Activated naive CD8-positive, alpha-beta T cell treated with anti-CD3 and anti-CD28 coated beads for 36 hours (primary cell): Measurements from ENCODE around the gene CAMTA1. TPM values are rescaled to one million over a fixed set of nuclear protein-coding genes. Genes with fewer than 3 reads are reported as not detected.

Source experiments
- DNase-seq: peaks from one replicate; pipeline ENCODE4 v3.0.0; 2021
- H3K27ac Mint-ChIP-seq: one replicate; pipeline ENCODE4 v1.8.0; 2022; ENCODE audit warnings: mild to moderate bottlenecking, moderate library complexity, mixed read lengths
- H3K27me3 Mint-ChIP-seq: one replicate; pipeline ENCODE4 v1.8.0; 2022; ENCODE audit warnings: mild to moderate bottlenecking, mixed read lengths
- H3K36me3 Mint-ChIP-seq: one replicate; pipeline ENCODE4 v1.8.0; 2021; ENCODE audit warnings: mild to moderate bottlenecking, mixed read lengths
- H3K4me1 Mint-ChIP-seq: one replicate; pipeline ENCODE4 v1.8.0; 2021; ENCODE audit warnings: mixed read lengths
- H3K4me3 Mint-ChIP-seq: one replicate; pipeline ENCODE4 v1.8.0; 2022; ENCODE audit warnings: mild to moderate bottlenecking, moderate library complexity, mixed read lengths
- H3K9me3 Mint-ChIP-seq: one replicate; pipeline ENCODE4 v1.8.0; 2022; ENCODE audit warnings: mixed read lengths
- total RNA-seq, 2 experiments: library from RNA; stranded (reverse); gene quantifications; one replicate each; pipeline ENCODE4 v1.2.3, GENCODE V29; 2021

The CAMTA1 gene
- total RNA-seq, 2 experiments from 2014 or later = 70.4 to 71.4 TPM

- Mint-ChIP-seq H3K27me3 (peaks cover 30% of the 10 kb centered on the region), H3K36me3 (no peaks in the 10 kb centered on the region), H3K4me3 (no peak overlapping the region), H3K27ac (no peak overlapping the region), H3K9me3 (no peaks in the 10 kb centered on the region), H3K4me1 (peaks cover 13% of the 10 kb centered on the region)
- DNase-seq = no peak
Observed at GRCh38 chr1:6961289-6961688, 176.0 kb downstream of the CAMTA1 start.

GRCh38 chr1:6961905-6962477 is 176.7 kb downstream of the CAMTA1 start:
- Mint-ChIP-seq H3K27ac (no peak overlapping the region), H3K9me3 (no peaks in the 10 kb centered on the region), H3K4me3 (peak overlapping the region; percentile 66), H3K36me3 (no peaks in the 10 kb centered on the region), H3K27me3 (peaks cover 32% of the 10 kb centered on the region), H3K4me1 (peaks cover 13% of the 10 kb centered on the region)
- no peak for DNase-seq

- Mint-ChIP-seq H3K4me1 (peaks cover 16% of the 10 kb centered on the region), H3K36me3 (no peaks in the 10 kb centered on the region), H3K9me3 (no peaks in the 10 kb centered on the region), H3K27ac (peak overlapping the region; percentile 83), H3K4me3 (peak overlapping the region; percentile 66), H3K27me3 (peaks cover 35% of the 10 kb centered on the region)
- peak; percentile 80 for DNase-seq
Observed at GRCh38 chr1:6962478-6962995, 177.3 kb downstream of the CAMTA1 start.

GRCh38 chr1:6962996-6963911 is 178.0 kb downstream of the CAMTA1 start:
- H3K27ac Mint-ChIP-seq = peak overlapping the region; percentile 83
- H3K27me3 Mint-ChIP-seq = peaks cover 42% of the 10 kb centered on the region
- H3K36me3 Mint-ChIP-seq = no peaks in the 10 kb centered on the region
- peaks cover 21% of the 10 kb centered on the region for H3K4me1 Mint-ChIP-seq
- DNase-seq = peak; percentile 90
- no peaks in the 10 kb centered on the region for H3K9me3 Mint-ChIP-seq
- H3K4me3 Mint-ChIP-seq = peak overlapping the region; percentile 66

GRCh38 chr1:6963912-6964307 is 178.7 kb downstream of the CAMTA1 start:
- Mint-ChIP-seq H3K36me3 (no peaks in the 10 kb centered on the region), H3K4me1 (peaks cover 28% of the 10 kb centered on the region), H3K27ac (peak overlapping the region; percentile 59), H3K4me3 (peak overlapping the region; percentile 20), H3K9me3 (no peaks in the 10 kb centered on the region), H3K27me3 (peaks cover 49% of the 10 kb centered on the region)
- no peak for DNase-seq

GRCh38 chr1:6965083-6965934 is 180.1 kb downstream of the CAMTA1 start:
- Mint-ChIP-seq H3K27ac (no peak overlapping the region), H3K27me3 (peaks cover 55% of the 10 kb centered on the region), H3K4me3 (no peak overlapping the region), H3K9me3 (no peaks in the 10 kb centered on the region), H3K4me1 (peaks cover 35% of the 10 kb centered on the region), H3K36me3 (no peaks in the 10 kb centered on the region)
- no peak for DNase-seq

- DNase-seq = no peak
- Mint-ChIP-seq H3K9me3 (no peaks in the 10 kb centered on the region), H3K4me3 (no peak overlapping the region), H3K27me3 (peaks cover 50% of the 10 kb centered on the region), H3K36me3 (no peaks in the 10 kb centered on the region), H3K4me1 (peaks cover 35% of the 10 kb centered on the region), H3K27ac (no peak overlapping the region)
Observed at GRCh38 chr1:6965935-6966241, 180.6 kb downstream of the CAMTA1 start.

- Mint-ChIP-seq H3K27ac (no peak overlapping the region), H3K36me3 (no peaks in the 10 kb centered on the region), H3K4me3 (no peak overlapping the region), H3K27me3 (peaks cover 48% of the 10 kb centered on the region), H3K4me1 (peaks cover 35% of the 10 kb centered on the region), H3K9me3 (no peaks in the 10 kb centered on the region)
- no peak for DNase-seq
Observed at GRCh38 chr1:6966326-6966725, 181.1 kb downstream of the CAMTA1 start.

- H3K36me3 Mint-ChIP-seq = no peaks in the 10 kb centered on the region
- H3K4me1 Mint-ChIP-seq = peaks cover 32% of the 10 kb centered on the region
- H3K4me3 Mint-ChIP-seq = no peak overlapping the region
- no peak for DNase-seq
- no peak overlapping the region for H3K27ac Mint-ChIP-seq
- H3K9me3 Mint-ChIP-seq = no peaks in the 10 kb centered on the region
- H3K27me3 Mint-ChIP-seq = peaks cover 45% of the 10 kb centered on the region
Observed at GRCh38 chr1:6967431-6968111, 182.3 kb downstream of the CAMTA1 start.

GRCh38 chr1:6969106-6969505 is 183.9 kb downstream of the CAMTA1 start:
- DNase-seq = peak; percentile 54
- H3K27me3 Mint-ChIP-seq = peaks cover 33% of the 10 kb centered on the region
- peaks cover 24% of the 10 kb centered on the region for H3K4me1 Mint-ChIP-seq
- H3K27ac Mint-ChIP-seq = no peak overlapping the region
- H3K36me3 Mint-ChIP-seq = no peaks in the 10 kb centered on the region
- no peak overlapping the region for H3K4me3 Mint-ChIP-seq
- no peaks in the 10 kb centered on the region for H3K9me3 Mint-ChIP-seq

- H3K27ac Mint-ChIP-seq = no peak overlapping the region
- no peaks in the 10 kb centered on the region for H3K36me3 Mint-ChIP-seq
- no peak overlapping the region for H3K4me3 Mint-ChIP-seq
- no peaks in the 10 kb centered on the region for H3K9me3 Mint-ChIP-seq
- DNase-seq = no peak
- H3K4me1 Mint-ChIP-seq = peaks cover 23% of the 10 kb centered on the region
- H3K27me3 Mint-ChIP-seq = peaks cover 32% of the 10 kb centered on the region
Observed at GRCh38 chr1:6969762-6970161, 184.5 kb downstream of the CAMTA1 start.

GRCh38 chr1:6970221-6970620 is 185.0 kb downstream of the CAMTA1 start:
- H3K4me3 Mint-ChIP-seq = no peak overlapping the region

GRCh38 chr1:6971048-6971447 is 185.8 kb downstream of the CAMTA1 start:
- Mint-ChIP-seq H3K36me3 (no peaks in the 10 kb centered on the region), H3K4me3 (no peak overlapping the region), H3K4me1 (peaks cover 23% of the 10 kb centered on the region), H3K27ac (no peak overlapping the region), H3K27me3 (peaks cover 27% of the 10 kb centered on the region), H3K9me3 (no peaks in the 10 kb centered on the region)
- DNase-seq = no peak

More at GRCh38 chr1:6970221-6970620, 185.0 kb downstream of the CAMTA1 start:
- Mint-ChIP-seq H3K9me3 (no peaks in the 10 kb centered on the region), H3K27ac (no peak overlapping the region), H3K36me3 (no peaks in the 10 kb centered on the region), H3K27me3 (peaks cover 32% of the 10 kb centered on the region), H3K4me1 (peaks cover 23% of the 10 kb centered on the region)
- DNase-seq = no peak

GRCh38 chr1:6971699-6972098 is 186.4 kb downstream of the CAMTA1 start:
- Mint-ChIP-seq H3K4me1 (peaks cover 23% of the 10 kb centered on the region), H3K9me3 (no peaks in the 10 kb centered on the region), H3K27ac (no peak overlapping the region), H3K27me3 (peaks cover 24% of the 10 kb centered on the region), H3K4me3 (no peak overlapping the region), H3K36me3 (no peaks in the 10 kb centered on the region)
- DNase-seq = no peak
